GM12878 (cell line): ENCODE measurements around the gene PLEKHG1. TPM values are rescaled to one million over a fixed set of nuclear protein-coding genes. Genes with fewer than 3 reads are reported as not detected.
A peak's percentile ranks its signal among the peaks of the same experiment; 100 is the strongest.

ENCODE experiments used
- ATF3 ChIP-seq: IDR thresholded peaks from 2 replicates; pipeline ENCODE4 v1.6.1; 2011; ENCODE audit warnings: low read depth, mild to moderate bottlenecking, low read length, moderate library complexity, borderline replicate concordance; ENCODE audit errors: extremely low read depth
- BHLHE40 ChIP-seq, 2 experiments: fragments of 450-650 bp in 1 of 2; IDR thresholded peaks; 2 replicates each; pipeline ENCODE4 v1.6.1; 2011 to 2017; ENCODE audit warnings: low read depth in 2 of 2, borderline replicate concordance in 1 of 2, improper control_type of control experiment in 1 of 2, low read length in 1 of 2, mild to moderate bottlenecking in 1 of 2
- CBX3 ChIP-seq: fragments of 200-600 bp; sonication (generic); IDR thresholded peaks from 2 replicates; pipeline ENCODE4 v1.6.1; 2016; ENCODE audit warnings: low read depth, borderline replicate concordance
- DPF2 ChIP-seq: fragments of 450-650 bp; IDR thresholded peaks from 2 replicates; pipeline ENCODE4 v1.6.1; 2017; ENCODE audit warnings: mild to moderate bottlenecking
- E2F4 ChIP-seq: IDR thresholded peaks from 2 replicates; pipeline ENCODE4 v1.6.1; 2012; ENCODE audit warnings: low read depth, low read length, improper control_type of control experiment
- E4F1 ChIP-seq: fragments of 450-650 bp; IDR thresholded peaks from 2 replicates; pipeline ENCODE4 v1.6.1; 2018; ENCODE audit warnings: borderline replicate concordance, mild to moderate bottlenecking; ENCODE audit not compliant: partially characterized antibody
- ESRRA ChIP-seq: IDR thresholded peaks from 2 replicates; pipeline ENCODE4 v1.6.1; 2012; ENCODE audit warnings: mild to moderate bottlenecking, low read length, improper control_type of control experiment
- GATAD2B ChIP-seq: fragments of 450-650 bp; conservative IDR thresholded peaks from 2 replicates; pipeline ENCODE4 v1.6.1; 2017; ENCODE audit warnings: low read depth, mild to moderate bottlenecking, moderate library complexity
- KLF5 ChIP-seq: fragments of 450-650 bp; IDR thresholded peaks from 2 replicates; pipeline ENCODE4 v1.6.1; 2014; ENCODE audit warnings: mild to moderate bottlenecking; ENCODE audit not compliant: partially characterized antibody
- MEF2A ChIP-seq: IDR thresholded peaks from 2 replicates; pipeline ENCODE4 v1.6.1; 2011; ENCODE audit warnings: low read depth, mild to moderate bottlenecking, low read length, moderate library complexity; ENCODE audit not compliant: insufficient read depth
- MTA2 ChIP-seq: fragments of 450-650 bp; IDR thresholded peaks from 2 replicates; pipeline ENCODE4 v1.6.1; 2016; ENCODE audit warnings: low read depth, mild to moderate bottlenecking, moderate library complexity
- NR2F1 ChIP-seq: fragments of 450-650 bp; conservative IDR thresholded peaks from 2 replicates; pipeline ENCODE4 v1.6.1; 2017; ENCODE audit warnings: mild to moderate bottlenecking
- PAX8 ChIP-seq: fragments of 450-650 bp; IDR thresholded peaks from 2 replicates; pipeline ENCODE4 v1.6.1; 2017; ENCODE audit warnings: mild to moderate bottlenecking, moderate library complexity
- SMAD1 ChIP-seq: fragments of 450-650 bp; IDR thresholded peaks from 2 replicates; pipeline ENCODE4 v1.6.1; 2018; ENCODE audit warnings: mild to moderate bottlenecking, low read depth; ENCODE audit not compliant: partially characterized antibody
- SMARCA5 ChIP-seq: fragments of 450-650 bp; IDR thresholded peaks from 2 replicates; pipeline ENCODE4 v1.6.1; 2017; ENCODE audit warnings: mild to moderate bottlenecking
- SP1 ChIP-seq: IDR thresholded peaks from one replicate; pipeline ENCODE4 v1.6.1; 2011; ENCODE audit warnings: low read depth, low read length
- SREBF1 ChIP-seq: IDR thresholded peaks from 2 replicates; pipeline ENCODE4 v1.6.1; 2012; ENCODE audit warnings: mild to moderate bottlenecking, low read length
- SUPT20H ChIP-seq: IDR thresholded peaks from 2 replicates; pipeline ENCODE4 v1.6.1; 2011; ENCODE audit warnings: low read depth, mild to moderate bottlenecking, low read length, moderate library complexity, borderline replicate concordance; ENCODE audit not compliant: control insufficient read depth
- ZBTB40 ChIP-seq: fragments of 450-650 bp; IDR thresholded peaks from 2 replicates; pipeline ENCODE4 v1.6.1; 2016; ENCODE audit warnings: mild to moderate bottlenecking, moderate library complexity, borderline replicate concordance
- ZNF24 ChIP-seq: fragments of 450-650 bp; IDR thresholded peaks from 2 replicates; pipeline ENCODE4 v1.6.1; 2017; ENCODE audit warnings: antibody characterized with exemption, mild to moderate bottlenecking
- ZNF384 ChIP-seq: IDR thresholded peaks from 2 replicates; pipeline ENCODE4 v1.6.1; 2012; ENCODE audit warnings: low read depth, mild to moderate bottlenecking, low read length, improper control_type of control experiment, borderline replicate concordance
- ZSCAN29 ChIP-seq: fragments of 450-650 bp; IDR thresholded peaks from 2 replicates; pipeline ENCODE4 v1.6.1; 2017; ENCODE audit warnings: mild to moderate bottlenecking, moderate library complexity
- polyA plus RNA-seq, 11 experiments: library from polyadenylated mRNA; depleted of rRNA in 4 of 11; unstranded in 6 of 11; stranded (reverse) in 5 of 11; fragments of >200 nt; fragmentation: Nextera tagmentation in 4 of 11; fragmentation: Illumina TruSeq in 1 of 11; extraction: Ambion mirVana in 4 of 11; extraction: Trizol in 1 of 11; gene quantifications; 1 replicate in 1 of 11; 2 replicates in 10 of 11; pipeline versions ENCODE4 v1.2.1 to v1.2.3, GENCODE V29; 2011 to 2016; ENCODE audit warnings: inconsistent platforms in 2 of 11, missing spikeins in 2 of 11, low read depth in 1 of 11
- total RNA-seq, 4 experiments: library from RNA; depleted of rRNA in 3 of 4; stranded (reverse); fragments of >200 nt in 3 of 4; fragmentation: Illumina TruSeq in 1 of 4; extraction: Trizol in 1 of 4; gene quantifications; 2 replicates each; pipeline versions ENCODE4 v1.2.1 to v1.2.3, GENCODE V29; 2013 to 2021

PLEKHG1 gene
- total and polyA plus RNA-seq, 10 of the 15 experiments (the other 5 are each of a cell fraction or from before 2014, with no cell fraction given), result 0.77 to 17.2 (median 4.9) TPM

GRCh38 chr6:150599199-150600009 lies at the start of gene PLEKHG1 (continued):
- no peak for TF ChIP-seq E4F1
- no peak for TF ChIP-seq DPF2
- TF ChIP-seq ZSCAN29, result no peak
- TF ChIP-seq SMARCA5, result peak; percentile 79
- TF ChIP-seq ESRRA, result peak; percentile 38; the same call in 1 of the 2 replicates
- TF ChIP-seq ZBTB40, result peak; percentile 55; the same call in 1 of the 2 replicates
- peak; percentile 8; the same call in 1 of the 2 replicates for TF ChIP-seq ZNF384
- TF ChIP-seq NR2F1, result peak; percentile 65
- no peak for TF ChIP-seq KLF5
- TF ChIP-seq GATAD2B, result peak; percentile 44; the same call in 1 of the 2 replicates
- TF ChIP-seq SUPT20H, result no peak
- no peak for TF ChIP-seq SREBF1
- TF ChIP-seq ATF3, result no peak
- no peak for TF ChIP-seq MEF2A
- no peak for TF ChIP-seq SP1
- TF ChIP-seq PAX8, result no peak
- peak; percentile 74 for TF ChIP-seq MTA2
- 0 out of 2 replicates have a peak, but pooled peaks have one; percentile 27 for TF ChIP-seq ZNF24
- TF ChIP-seq BHLHE40 (IDR thresholded peaks at IDR 0.05; ENCODE audit: borderline replicate concordance in 1 of 2, low read depth in 2 of 2, low read length in 1 of 2), result peak in 1 of 2 experiments; percentile 34; a peak in 1 of 4 replicates
- no peak for TF ChIP-seq CBX3
- TF ChIP-seq E2F4, result no peak
- no peak for TF ChIP-seq SMAD1
